GM19467 (cell line): ENCODE data around the gene CASD1.

Experiments used
- ATAC-seq: cut with Tn5 transposase; IDR thresholded peaks from one replicate; pipeline ENCODE4 v1.9.1; 2021; ENCODE audit warnings: mild to moderate bottlenecking, moderate library complexity; ENCODE audit not compliant: unreplicated experiment

CASD1 gene

DNA sequence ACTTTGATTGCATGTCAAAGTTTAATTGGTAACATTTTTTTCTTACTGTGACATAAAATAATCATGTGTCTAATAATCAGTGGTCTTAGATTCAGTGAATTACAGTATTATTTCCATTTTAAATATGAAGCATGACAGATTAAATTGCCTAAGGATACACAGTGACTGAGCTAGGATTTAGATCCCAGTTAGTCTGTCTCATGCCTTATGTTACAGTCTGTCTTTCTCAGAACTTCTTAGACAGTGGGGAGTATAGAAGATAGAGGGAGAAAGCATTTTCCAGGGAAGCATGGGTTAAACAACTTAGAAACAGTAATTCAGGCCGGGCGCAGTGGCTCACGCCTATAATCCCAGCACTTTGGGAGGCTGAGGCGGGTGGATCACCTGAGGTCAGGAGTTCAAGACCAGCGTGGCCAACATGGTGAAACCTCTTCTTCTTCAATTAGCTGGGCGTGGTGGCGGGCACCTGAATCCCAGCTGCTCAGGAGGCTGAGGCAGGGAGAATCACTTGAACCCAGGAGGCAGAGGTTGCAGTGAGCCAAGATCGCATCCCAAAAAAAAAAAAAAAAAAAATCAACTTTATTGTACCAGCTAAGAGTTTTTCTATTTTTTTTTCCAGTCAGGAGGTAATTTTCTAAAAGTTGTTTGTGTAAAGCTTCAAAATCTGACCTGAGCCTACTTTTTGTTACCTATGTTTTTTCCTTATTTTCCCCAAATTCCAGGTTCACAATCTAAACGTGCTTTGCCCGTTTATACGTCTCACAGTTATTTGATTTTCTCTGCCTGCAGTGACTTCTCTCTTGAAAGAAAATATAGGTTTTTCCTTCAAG, 3.3 kb downstream of the CASD1 start:
- no peak for ATAC-seq

GRCh38 chr7:94513565-94513860, 3.9 kb downstream of the CASD1 start:
- no peak for ATAC-seq

DNA sequence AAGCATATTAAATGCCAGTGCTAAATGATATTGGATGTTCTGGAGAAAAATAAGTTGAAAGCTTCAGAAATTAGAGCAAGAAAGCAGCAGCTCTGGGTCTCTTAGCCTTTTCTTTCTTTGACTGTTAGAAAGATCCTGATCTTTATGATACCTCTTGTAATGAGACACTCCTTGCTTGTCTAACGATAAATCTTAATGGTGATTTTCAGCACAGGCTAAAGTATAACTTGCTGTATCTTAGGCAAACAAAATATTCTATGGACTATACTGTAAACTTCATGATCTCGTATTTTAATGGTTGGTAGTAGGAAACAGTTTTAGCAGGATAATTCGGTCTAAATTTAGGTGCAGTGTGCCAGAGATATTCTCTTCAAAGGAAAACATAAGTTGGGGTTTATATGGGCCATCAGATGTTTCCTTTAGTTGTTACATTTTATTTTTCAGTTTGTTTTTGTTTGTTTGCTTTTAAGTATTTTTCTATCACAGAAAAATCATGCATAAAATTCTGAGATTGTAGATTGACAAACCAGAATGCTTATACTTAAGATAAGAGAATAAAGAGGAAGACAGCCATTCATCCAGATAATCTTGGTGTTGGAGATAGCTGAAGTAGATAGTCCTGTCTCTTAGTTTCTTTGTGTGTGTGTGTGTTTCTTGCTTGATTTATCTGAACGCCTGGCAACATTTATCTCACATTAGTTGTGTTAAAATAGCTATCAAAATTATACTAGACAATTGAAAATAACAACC, 4.7 kb downstream of the CASD1 start:
- ATAC-seq, result no peak

DNA sequence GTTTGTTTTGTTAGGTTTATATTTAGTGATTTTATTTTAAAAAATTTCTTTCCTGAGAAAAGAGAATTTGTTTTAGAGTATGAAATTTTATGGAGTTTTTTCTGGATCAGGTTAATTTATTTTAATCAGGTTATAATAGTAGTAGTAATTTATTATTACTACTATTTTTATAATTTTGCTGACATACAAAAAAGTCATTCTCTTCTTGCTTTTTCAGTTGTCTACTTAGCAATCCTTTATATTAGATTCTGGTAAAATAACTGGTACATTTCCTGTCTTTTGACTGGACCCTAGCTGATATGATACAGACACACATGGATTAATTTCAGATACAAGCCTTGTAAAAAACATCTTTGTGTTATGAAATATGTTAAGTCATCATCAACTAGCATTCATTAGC, 5.3 kb downstream of the CASD1 start:
- ATAC-seq, result no peak

- no peak for ATAC-seq
Observed at GRCh38 chr7:94525923-94526322, 16.3 kb downstream of the CASD1 start.

GRCh38 chr7:94529516-94529915, 19.9 kb downstream of the CASD1 start:
- ATAC-seq, result no peak

DNA sequence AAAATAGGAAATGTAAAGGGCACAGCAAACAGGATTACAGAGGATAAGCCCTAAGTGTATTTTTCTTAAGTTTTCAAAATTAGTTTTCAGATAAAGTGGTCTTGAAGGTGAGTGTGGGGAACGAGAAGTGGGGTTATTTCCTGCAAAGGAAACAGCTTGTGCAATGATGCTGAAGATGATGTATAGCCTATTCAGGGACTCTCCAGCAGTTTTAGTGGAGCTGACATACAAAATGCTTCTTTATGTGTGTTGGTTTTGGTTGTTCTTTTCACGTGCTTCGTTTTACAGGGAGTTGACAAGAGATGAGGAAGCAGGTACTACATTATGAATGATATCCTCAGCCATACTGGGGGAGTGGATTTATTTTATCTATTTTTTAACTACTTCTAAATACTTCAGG, 20.5 kb downstream of the CASD1 start:
- ATAC-seq, result no peak

GRCh38 chr7:94532676-94533075, 23.1 kb downstream of the CASD1 start:
- no peak for ATAC-seq

- no peak for ATAC-seq
Observed at GRCh38 chr7:94540428-94540827, 30.8 kb downstream of the CASD1 start.

GRCh38 chr7:94547126-94547525, 37.5 kb downstream of the CASD1 start:
- ATAC-seq, result no peak

DNA sequence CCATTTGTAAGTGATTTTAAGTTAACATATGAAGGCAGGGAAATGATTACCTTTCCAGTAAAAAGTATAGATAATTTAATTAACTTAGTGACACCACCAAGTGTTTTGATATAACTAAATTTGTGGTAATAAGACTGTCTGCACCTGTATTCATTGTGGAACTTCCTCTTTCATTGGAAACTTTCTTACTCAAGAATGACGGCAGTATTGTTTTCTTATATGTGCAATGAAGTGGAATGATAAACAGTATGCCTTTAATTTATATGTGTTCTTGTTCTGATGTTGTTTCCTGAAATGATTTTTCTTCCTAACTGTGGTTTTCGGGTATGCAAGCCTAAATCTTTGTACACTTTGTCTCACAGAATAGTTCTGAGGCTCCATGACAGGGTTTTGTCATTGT, 46.4 kb downstream of the CASD1 start:
- peak; percentile 63 for ATAC-seq

- ATAC-seq, result no peak
Observed at GRCh38 chr7:94557215-94557614, 47.6 kb downstream of the CASD1 start.

DNA sequence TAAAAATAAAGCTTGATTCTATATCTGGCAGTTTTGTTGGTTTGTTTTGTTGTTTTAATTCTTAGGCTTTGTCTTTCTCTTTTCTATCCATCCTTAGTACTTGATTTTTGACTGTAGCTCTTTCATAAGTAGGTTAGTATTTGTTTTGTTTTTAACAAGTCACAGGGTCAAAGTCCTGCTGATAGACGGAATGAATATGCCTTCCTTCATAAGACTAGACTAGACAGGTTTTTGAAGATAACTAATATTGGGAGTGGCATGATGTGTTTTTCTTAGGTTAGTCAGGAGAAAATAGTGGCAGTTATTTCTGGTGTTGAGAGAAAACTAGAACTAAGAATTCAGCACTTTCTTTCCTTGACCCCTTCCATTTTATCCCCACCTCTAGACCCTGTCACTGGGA, 50.4 kb downstream of the CASD1 start:
- ATAC-seq, result no peak

- ATAC-seq, result no peak
Observed at GRCh38 chr7:94561841-94562514, 52.4 kb downstream of the CASD1 start.

- ATAC-seq, result no peak
Observed at GRCh38 chr7:94562525-94562924, 52.9 kb downstream of the CASD1 start.

- ATAC-seq, result no peak
Observed at GRCh38 chr7:94565247-94565894, 55.8 kb downstream of the CASD1 start.

GRCh38 chr7:94567396-94567795, 57.8 kb downstream of the CASD1 start:
- ATAC-seq, result no peak

DNA sequence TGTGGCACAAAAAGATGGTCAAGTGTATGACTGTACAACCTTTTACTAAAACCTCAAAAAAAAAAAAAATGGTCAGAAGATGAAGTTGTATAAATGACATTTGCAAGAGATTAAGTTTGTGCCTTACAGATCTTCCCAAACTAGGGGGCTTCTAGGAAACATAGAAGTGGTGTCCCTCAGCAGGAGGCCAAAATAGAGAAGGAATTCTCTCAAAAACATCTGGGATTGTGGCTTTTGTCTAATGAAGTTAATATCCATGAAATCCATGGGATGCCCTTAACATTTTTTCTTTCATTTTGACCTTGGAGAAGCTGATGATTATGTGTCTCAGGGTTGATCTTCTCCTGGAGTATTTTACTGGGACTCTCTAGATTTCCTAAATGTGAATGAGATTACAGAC, 62.2 kb downstream of the CASD1 start:
- no peak for ATAC-seq

- ATAC-seq, result no peak
Observed at GRCh38 chr7:94575646-94576045, 66.0 kb downstream of the CASD1 start.

DNA sequence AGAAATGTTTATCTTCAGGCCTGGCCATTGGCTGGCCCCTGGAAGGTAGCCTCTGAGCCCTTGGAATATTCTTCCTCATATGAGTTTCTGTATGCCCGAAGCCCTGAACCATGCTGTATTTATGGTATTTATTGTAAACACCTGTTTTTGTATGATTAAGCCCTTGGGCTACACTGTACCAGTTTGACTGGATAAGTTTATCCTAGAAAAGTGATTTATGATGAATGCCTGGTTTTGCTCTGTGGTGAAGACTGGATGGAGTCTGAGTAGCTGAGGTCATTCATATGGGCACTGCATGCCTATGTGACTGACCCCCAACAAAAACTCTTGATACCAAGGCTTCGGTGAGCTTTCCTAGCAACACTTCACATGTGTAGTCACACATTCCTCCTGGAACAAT, 66.7 kb downstream of the CASD1 start:
- ATAC-seq, result no peak

DNA sequence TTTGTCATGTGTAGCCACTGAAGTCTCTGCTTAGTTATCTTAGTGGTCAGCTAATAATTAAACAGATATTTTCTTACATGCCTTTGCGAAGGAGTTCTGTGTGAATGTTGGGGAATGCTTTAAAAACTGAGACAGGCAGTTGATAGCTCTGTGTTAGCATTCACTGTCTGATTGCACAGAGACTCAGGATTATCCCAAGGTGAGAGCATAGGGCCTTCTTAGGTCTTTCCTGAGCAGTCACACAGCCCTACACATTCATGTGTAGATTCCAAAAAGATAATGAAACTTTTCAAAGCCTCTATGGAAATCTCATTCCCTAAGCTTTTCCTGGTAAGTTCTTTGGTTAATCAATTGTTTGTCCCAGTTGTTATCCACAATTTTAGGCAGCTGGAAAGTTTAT, 67.7 kb downstream of the CASD1 start:
- no peak for ATAC-seq

- no peak for ATAC-seq
Observed at GRCh38 chr7:94578614-94579013, 69.0 kb downstream of the CASD1 start.
